ENCODE results near the gene MAL. TPM values are rescaled to one million over a fixed set of nuclear protein-coding genes. Genes with fewer than 3 reads are reported as not detected.
"Not testable (repeated sequence)": the region's sequence is repeated elsewhere in the genome, so short reads cannot be mapped to it uniquely, and the experiment has no call there.

MAL gene
- total RNA-seq, 1 donor from 2014 or later, result 0.41 TPM

DNA sequence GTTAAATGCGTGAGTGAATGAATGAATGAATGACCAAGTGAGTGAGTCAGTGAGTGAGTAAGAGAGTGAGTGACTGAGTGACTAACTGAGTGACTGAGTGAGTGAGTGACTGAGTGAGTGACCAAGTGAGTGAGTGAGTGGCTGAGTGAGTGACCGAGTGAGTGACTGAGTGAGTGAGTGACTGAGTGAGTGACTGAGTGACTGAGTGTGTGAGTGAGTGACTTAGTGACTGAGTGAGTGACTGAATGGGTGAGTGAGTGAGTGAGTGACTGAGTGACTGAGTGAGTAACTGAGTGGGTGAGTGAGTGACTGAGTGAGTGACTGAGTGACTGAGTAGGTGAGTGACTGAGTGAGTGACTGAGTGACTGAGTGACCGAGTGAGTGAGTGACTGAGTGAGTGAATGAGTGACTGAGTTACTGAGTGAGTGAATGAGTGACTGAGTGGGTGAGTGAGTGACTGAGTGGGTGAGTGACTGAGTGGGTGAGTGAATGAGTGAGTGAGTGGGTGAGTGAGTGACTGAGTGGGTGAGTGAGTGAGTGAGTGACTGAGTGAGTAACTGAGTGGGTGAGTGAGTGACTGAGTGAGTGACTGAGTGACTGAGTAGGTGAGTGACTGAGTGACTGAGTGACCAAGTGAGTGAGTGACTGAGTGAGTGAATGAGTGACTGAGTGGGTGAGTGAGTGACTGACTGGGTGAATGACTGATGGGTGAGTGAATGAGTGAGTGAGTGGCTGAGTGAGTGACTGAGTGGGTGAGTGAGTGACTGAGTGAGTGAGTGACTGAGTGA lies 11.3 kb downstream of the MAL start:
- Mint-ChIP-seq H3K27me3 (ENCODE audit: low read depth, unreplicated experiment) (peaks cover 20% of the 10 kb centered on the region), H3K27ac (ENCODE audit: unreplicated experiment) (no peak overlapping the region), H3K4me3 (ENCODE audit: unreplicated experiment) (no peak overlapping the region), H3K4me1 (ENCODE audit: low read depth, unreplicated experiment) (peaks cover 15% of the 10 kb centered on the region), H3K36me3 (ENCODE audit: low read depth, unreplicated experiment) (peaks cover 2% of the 10 kb centered on the region), H3K9me3 (ENCODE audit: unreplicated experiment) (peaks cover 5% of the 10 kb centered on the region)
- Histone ChIP-seq H3K27me3 (ENCODE audit: insufficient read depth, low read length) (peaks cover 8% of the 10 kb centered on the region), H3K36me3 (ENCODE audit: insufficient read depth, low read length) (no peaks in the 10 kb centered on the region), H3K9me3 (ENCODE audit: insufficient read depth, low read depth, low read length) (no peaks in the 10 kb centered on the region), H3K4me1 (ENCODE audit: insufficient read depth, low read length) (no peaks in the 10 kb centered on the region), H3K9ac (ENCODE audit: low read length) (no peak overlapping the region), H3K4me2 (ENCODE audit: low read length) (no peak overlapping the region), H2AFZ (ENCODE audit: low read depth, low read length) (no peak overlapping the region), H3K27ac (ENCODE audit: low read depth, low read length) (no peak overlapping the region), H3K79me2 (ENCODE audit: insufficient read depth, low read length) (no peaks in the 10 kb centered on the region), H4K20me1 (ENCODE audit: insufficient read depth, low read length) (peaks cover 14% of the 10 kb centered on the region), H3K4me3 (ENCODE audit: insufficient read depth, low read depth, low read length) (no peak overlapping the region)
- FAIRE-seq (no peak), DNase-seq (ENCODE audit: low read depth) (no peak)
- TF ChIP-seq, protein P1, sequence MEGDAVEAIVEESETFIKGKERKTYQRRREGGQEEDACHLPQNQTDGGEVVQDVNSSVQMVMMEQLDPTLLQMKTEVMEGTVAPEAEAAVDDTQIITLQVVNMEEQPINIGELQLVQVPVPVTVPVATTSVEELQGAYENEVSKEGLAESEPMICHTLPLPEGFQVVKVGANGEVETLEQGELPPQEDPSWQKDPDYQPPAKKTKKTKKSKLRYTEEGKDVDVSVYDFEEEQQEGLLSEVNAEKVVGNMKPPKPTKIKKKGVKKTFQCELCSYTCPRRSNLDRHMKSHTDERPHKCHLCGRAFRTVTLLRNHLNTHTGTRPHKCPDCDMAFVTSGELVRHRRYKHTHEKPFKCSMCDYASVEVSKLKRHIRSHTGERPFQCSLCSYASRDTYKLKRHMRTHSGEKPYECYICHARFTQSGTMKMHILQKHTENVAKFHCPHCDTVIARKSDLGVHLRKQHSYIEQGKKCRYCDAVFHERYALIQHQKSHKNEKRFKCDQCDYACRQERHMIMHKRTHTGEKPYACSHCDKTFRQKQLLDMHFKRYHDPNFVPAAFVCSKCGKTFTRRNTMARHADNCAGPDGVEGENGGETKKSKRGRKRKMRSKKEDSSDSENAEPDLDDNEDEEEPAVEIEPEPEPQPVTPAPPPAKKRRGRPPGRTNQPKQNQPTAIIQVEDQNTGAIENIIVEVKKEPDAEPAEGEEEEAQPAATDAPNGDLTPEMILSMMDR (IDR thresholded peaks at IDR 0.05; ENCODE audit: insufficient read depth, low read depth, low read length), result no peak
- no peak for TF ChIP-seq EZH2 (IDR thresholded peaks at IDR 0.05; ENCODE audit: insufficient read depth, low read length)

DNA sequence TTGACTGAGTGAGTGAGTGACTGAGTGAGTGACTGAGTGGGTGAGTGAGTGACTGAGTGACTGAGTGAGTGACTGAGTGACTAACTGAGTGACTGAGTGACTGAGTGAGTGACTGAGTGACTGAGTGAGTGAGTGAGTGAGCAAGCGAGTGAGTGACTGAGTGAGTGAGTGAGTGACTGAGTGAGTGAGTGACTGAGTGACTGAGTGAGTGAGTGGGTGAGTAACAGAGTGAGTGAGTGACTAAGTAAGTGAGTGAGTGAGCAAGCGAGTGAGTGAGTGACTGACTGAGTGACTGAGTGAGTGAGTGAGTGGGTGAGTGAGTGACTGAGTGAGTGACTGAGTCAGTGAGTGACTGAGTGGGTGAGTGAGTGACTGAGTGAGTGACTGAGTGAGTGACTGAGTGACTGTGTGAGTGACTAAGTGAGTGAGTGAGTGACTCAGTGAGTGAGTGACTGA lies 11.9 kb downstream of the MAL start:
- Histone ChIP-seq H3K9me3 (ENCODE audit: insufficient read depth, low read depth, low read length) (no peaks in the 10 kb centered on the region), H4K20me1 (ENCODE audit: insufficient read depth, low read length) (peaks cover 14% of the 10 kb centered on the region), H3K4me3 (ENCODE audit: insufficient read depth, low read depth, low read length) (no peak overlapping the region), H3K4me1 (ENCODE audit: insufficient read depth, low read length) (no peaks in the 10 kb centered on the region), H3K27ac (ENCODE audit: low read depth, low read length) (no peak overlapping the region), H2AFZ (ENCODE audit: low read depth, low read length) (no peak overlapping the region), H3K36me3 (ENCODE audit: insufficient read depth, low read length) (no peaks in the 10 kb centered on the region), H3K27me3 (ENCODE audit: insufficient read depth, low read length) (peaks cover 3% of the 10 kb centered on the region), H3K4me2 (ENCODE audit: low read length) (no peak overlapping the region), H3K9ac (ENCODE audit: low read length) (no peak overlapping the region), H3K79me2 (ENCODE audit: insufficient read depth, low read length) (no peaks in the 10 kb centered on the region)
- DNase-seq (ENCODE audit: low read depth), result no peak
- no peak for TF ChIP-seq EZH2 (IDR thresholded peaks at IDR 0.05; ENCODE audit: insufficient read depth, low read length)
- TF ChIP-seq, protein P1 (IDR thresholded peaks at IDR 0.05; ENCODE audit: insufficient read depth, low read depth, low read length), result no peak
- H3K4me1 Mint-ChIP-seq (ENCODE audit: low read depth, unreplicated experiment), result peaks cover 16% of the 10 kb centered on the region
- peaks cover 2% of the 10 kb centered on the region for H3K36me3 Mint-ChIP-seq (ENCODE audit: low read depth, unreplicated experiment)
- H3K27me3 Mint-ChIP-seq (ENCODE audit: low read depth, unreplicated experiment), result peaks cover 19% of the 10 kb centered on the region
- FAIRE-seq, result no peak
- peaks cover 5% of the 10 kb centered on the region for H3K9me3 Mint-ChIP-seq (ENCODE audit: unreplicated experiment)
- H3K4me3 Mint-ChIP-seq (ENCODE audit: unreplicated experiment), result no peak overlapping the region
- H3K27ac Mint-ChIP-seq (ENCODE audit: unreplicated experiment), result no peak overlapping the region

DNA sequence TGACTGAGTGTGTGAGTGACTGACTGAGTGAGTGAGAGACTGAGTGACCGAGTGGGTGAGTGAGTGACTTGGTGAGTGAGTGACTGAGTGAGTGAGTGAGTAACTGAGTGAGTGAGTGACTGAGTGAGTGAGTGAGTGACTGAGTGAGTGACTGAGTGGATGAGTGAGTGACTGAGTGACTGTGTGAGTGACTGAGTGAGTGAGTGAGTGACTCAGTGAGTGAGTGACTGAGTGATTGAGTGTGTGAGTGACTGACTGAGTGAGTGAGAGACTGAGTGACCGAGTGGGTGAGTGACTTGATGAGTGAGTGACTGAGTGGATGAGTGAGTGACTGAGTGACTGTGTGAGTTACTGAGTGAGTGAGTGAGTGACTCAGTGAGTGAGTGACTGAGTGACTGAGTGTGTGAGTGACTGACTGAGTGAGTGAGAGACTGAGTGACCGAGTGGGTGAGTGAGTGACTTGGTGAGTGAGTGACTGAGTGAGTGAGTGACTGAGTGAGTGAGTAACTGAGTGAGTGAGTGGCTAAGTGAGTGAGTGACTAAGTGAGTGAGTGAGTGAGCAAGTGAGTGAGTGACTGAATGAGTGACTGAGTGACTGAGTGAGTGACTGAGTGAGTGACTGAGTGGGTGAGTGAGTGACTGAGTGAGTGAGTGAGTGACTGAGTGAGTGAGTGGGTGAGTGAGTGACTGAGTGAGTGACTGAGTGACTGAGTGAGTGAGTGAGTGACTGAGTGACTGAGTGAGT lies 12.5 kb downstream of the MAL start:
- not testable (repeated sequence) for FAIRE-seq; H2AFZ ChIP-seq (ENCODE audit: low read depth, low read length); H3K27ac ChIP-seq (ENCODE audit: low read depth, low read length); H3K9ac ChIP-seq (ENCODE audit: low read length); DNase-seq (ENCODE audit: low read depth); H3K36me3 ChIP-seq (ENCODE audit: insufficient read depth, low read length); H3K36me3 Mint-ChIP-seq (ENCODE audit: low read depth, unreplicated experiment); H3K4me3 ChIP-seq (ENCODE audit: insufficient read depth, low read depth, low read length); H3K4me3 Mint-ChIP-seq (ENCODE audit: unreplicated experiment); H3K9me3 Mint-ChIP-seq (ENCODE audit: unreplicated experiment); H3K27ac Mint-ChIP-seq (ENCODE audit: unreplicated experiment); H3K79me2 ChIP-seq (ENCODE audit: insufficient read depth, low read length); H3K4me1 ChIP-seq (ENCODE audit: insufficient read depth, low read length); H3K27me3 ChIP-seq (ENCODE audit: insufficient read depth, low read length); H3K9me3 ChIP-seq (ENCODE audit: insufficient read depth, low read depth, low read length); H3K4me2 ChIP-seq (ENCODE audit: low read length)
- peaks cover 14% of the 10 kb centered on the region for H4K20me1 ChIP-seq (ENCODE audit: insufficient read depth, low read length)
- Mint-ChIP-seq H3K4me1 (ENCODE audit: low read depth, unreplicated experiment) (peaks cover 19% of the 10 kb centered on the region), H3K27me3 (ENCODE audit: low read depth, unreplicated experiment) (peaks cover 19% of the 10 kb centered on the region)
